ENCODE measurements around the gene GDPGP1.
A peak's percentile ranks its signal among the peaks of the same experiment; 100 is the strongest.

Gene GDPGP1

GRCh38 chr15:90219421-90220141 lies 14.4 kb upstream of the GDPGP1 start:
- TF ChIP-seq REST (IDR thresholded peaks at IDR 0.05; ENCODE audit: low read depth) (no peak), EGR1 (IDR thresholded peaks at IDR 0.05) (no peak), EP300 (IDR thresholded peaks at IDR 0.05; ENCODE audit: borderline replicate concordance) (no peak), CEBPB (IDR thresholded peaks at IDR 0.05) (no peak), YY1 (IDR thresholded peaks at IDR 0.05; ENCODE audit: low read depth) (no peak), RAD21 (IDR thresholded peaks at IDR 0.05; ENCODE audit: low read depth) (peak; percentile 60), USF1 (IDR thresholded peaks at IDR 0.05) (no peak), CREB1 (IDR thresholded peaks at IDR 0.05; ENCODE audit: low read depth) (no peak), ZBTB7A (IDR thresholded peaks at IDR 0.05; ENCODE audit: low read depth) (peak; percentile 56; the same call in 1 of the 2 replicates)

GRCh38 chr15:90221246-90221900 lies 12.6 kb upstream of the GDPGP1 start:
- no peak for TF ChIP-seq MAX (IDR thresholded peaks at IDR 0.05)
- no peak for TF ChIP-seq USF1 (IDR thresholded peaks at IDR 0.05)
- peak; percentile 96 for TF ChIP-seq RAD21 (IDR thresholded peaks at IDR 0.05; ENCODE audit: low read depth)
- 0 out of 2 replicates have a peak, but pooled peaks have one; percentile 49 for TF ChIP-seq NFIC (IDR thresholded peaks at IDR 0.05)

- no peak for TF ChIP-seq CEBPB (IDR thresholded peaks at IDR 0.05)
- TF ChIP-seq EP300 (IDR thresholded peaks at IDR 0.05; ENCODE audit: borderline replicate concordance) = no peak
- TF ChIP-seq CREB1 (IDR thresholded peaks at IDR 0.05; ENCODE audit: low read depth) = no peak
- TF ChIP-seq ZBTB7A (IDR thresholded peaks at IDR 0.05; ENCODE audit: low read depth) = no peak
- TF ChIP-seq USF1 (IDR thresholded peaks at IDR 0.05) = no peak
- no peak for TF ChIP-seq TEAD4 (IDR thresholded peaks at IDR 0.05)
- no peak for TF ChIP-seq FOXM1 (IDR thresholded peaks at IDR 0.05; ENCODE audit: borderline replicate concordance, low read depth)
- no peak for TF ChIP-seq REST (IDR thresholded peaks at IDR 0.05; ENCODE audit: low read depth)
- TF ChIP-seq TAF1 (IDR thresholded peaks at IDR 0.05; ENCODE audit: low read depth) = no peak
- TF ChIP-seq RAD21 (IDR thresholded peaks at IDR 0.05; ENCODE audit: low read depth) = no peak
- TF ChIP-seq EGR1 (IDR thresholded peaks at IDR 0.05) = no peak
- no peak for TF ChIP-seq TCF12 (IDR thresholded peaks at IDR 0.05; ENCODE audit: low read depth)
- TF ChIP-seq MAX (IDR thresholded peaks at IDR 0.05) = no peak
- no peak for TF ChIP-seq NFIC (IDR thresholded peaks at IDR 0.05)
- no peak for TF ChIP-seq YY1 (IDR thresholded peaks at IDR 0.05; ENCODE audit: low read depth)
Observed at GRCh38 chr15:90222547-90222946, 11.5 kb upstream of the GDPGP1 start.

- TF ChIP-seq USF1 (IDR thresholded peaks at IDR 0.05) (no peak), RAD21 (IDR thresholded peaks at IDR 0.05; ENCODE audit: low read depth) (no peak), TAF1 (IDR thresholded peaks at IDR 0.05; ENCODE audit: low read depth) (no peak), CEBPB (IDR thresholded peaks at IDR 0.05) (no peak), FOXM1 (IDR thresholded peaks at IDR 0.05; ENCODE audit: borderline replicate concordance, low read depth) (no peak), MAX (IDR thresholded peaks at IDR 0.05) (no peak), CREB1 (IDR thresholded peaks at IDR 0.05; ENCODE audit: low read depth) (no peak), TCF12 (IDR thresholded peaks at IDR 0.05; ENCODE audit: low read depth) (no peak), REST (IDR thresholded peaks at IDR 0.05; ENCODE audit: low read depth) (no peak), EP300 (IDR thresholded peaks at IDR 0.05; ENCODE audit: borderline replicate concordance) (no peak)
Observed at GRCh38 chr15:90223441-90224165, 10.4 kb upstream of the GDPGP1 start.

Data from Ishikawa (cell line).